IMR-90 (cell line): ENCODE results near the gene MYL10. TPM values are rescaled to one million over a fixed set of nuclear protein-coding genes. Genes with fewer than 3 reads are reported as not detected.

Experiments used
- ATAC-seq: fragments of 200-7000 bp; cut with Tn5 transposase; 2 replicates; pipeline ENCODE4 v1.9.1; 2020; ENCODE audit warnings: low read depth, mild to moderate bottlenecking, moderate library complexity
- BruUV-seq: library from RNA; stranded (reverse); fragments of 400-500 nt; replicated peaks from 2 replicates; lab custom pipeline; 2021; lab: Mats Ljungman, UMichigan
- CTCF ChIA-PET: fragments of 300-600 bp; formaldehyde crosslinking; extraction: SDS; loops from one replicate; lab custom pipeline; 2021; ENCODE audit warnings: antibody characterized with exemption; lab: Yijun Ruan, JAX
- POLR2A ChIA-PET: fragments of 300-600 bp; sonication (Branson Sonifier 250); formaldehyde crosslinking; loops from one replicate; lab custom pipeline; 2022; ENCODE audit warnings: antibody characterized with exemption; ENCODE audit not compliant: unreplicated experiment; lab: Charles Lee
- DNase-seq: peaks from one replicate; pipeline ENCODE4 v3.0.0; 2013
- H2AFZ ChIP-seq: replicated peaks from 2 replicates; pipeline ENCODE3; 2013; ENCODE audit warnings: low read length, mild to moderate bottlenecking; ENCODE audit not compliant: poor library complexity
- H2AK5ac ChIP-seq: 2 replicates; pipeline ENCODE4 v1.6.1; 2013; ENCODE audit warnings: low read depth, low read length, inconsistent platforms
- H2AK9ac ChIP-seq: replicated peaks from 2 replicates; pipeline ENCODE3; 2013; ENCODE audit warnings: mild to moderate bottlenecking, low read depth, low read length, moderate library complexity; ENCODE audit not compliant: poor library complexity
- H2BK120ac ChIP-seq: 2 replicates; pipeline ENCODE4 v1.6.1; 2013; ENCODE audit warnings: low read depth, low read length, inconsistent platforms
- H2BK15ac ChIP-seq: 3 replicates; pipeline ENCODE4 v1.6.1; 2013; ENCODE audit warnings: low read depth, low read length, inconsistent platforms
- H2BK20ac ChIP-seq: 2 replicates; pipeline ENCODE4 v1.6.1; 2013; ENCODE audit warnings: low read depth, mild to moderate bottlenecking, inconsistent platforms, low read length, moderate library complexity
- H2BK5ac ChIP-seq: 2 replicates; pipeline ENCODE4 v1.6.1; 2013; ENCODE audit warnings: mild to moderate bottlenecking, low read depth, low read length, inconsistent platforms; ENCODE audit not compliant: poor library complexity, severe bottlenecking
- H3K14ac ChIP-seq: replicated peaks from 2 replicates; pipeline ENCODE4 v1.6.1; 2013; ENCODE audit warnings: low read depth, low read length, inconsistent platforms
- H3K18ac ChIP-seq: 2 replicates; pipeline ENCODE4 v1.6.1; 2013; ENCODE audit warnings: low read depth, low read length, control low read depth
- H3K23ac ChIP-seq: 2 replicates; pipeline ENCODE4 v1.6.1; 2013; ENCODE audit warnings: low read depth, low read length, inconsistent platforms
- H3K27ac ChIP-seq: 2 replicates; pipeline ENCODE4 v1.5.1; 2013; ENCODE audit warnings: mild to moderate bottlenecking, control low read depth, low read length; ENCODE audit not compliant: insufficient read depth
- H3K27me3 ChIP-seq: 2 replicates; pipeline ENCODE4 v1.6.1; 2013; ENCODE audit warnings: low read length; ENCODE audit not compliant: control insufficient read depth, insufficient read depth
- H3K36me3 ChIP-seq: 2 replicates; pipeline ENCODE4 v1.6.1; 2013; ENCODE audit warnings: low read length, mixed read lengths; ENCODE audit not compliant: control insufficient read depth, insufficient read depth
- H3K4ac ChIP-seq: 2 replicates; pipeline ENCODE4 v1.6.1; 2013; ENCODE audit warnings: low read depth, low read length, inconsistent platforms
- H3K4me1 ChIP-seq: 2 replicates; pipeline ENCODE4 v1.6.1; 2013; ENCODE audit warnings: low read length, mixed read lengths; ENCODE audit not compliant: control insufficient read depth, insufficient read depth
- H3K4me2 ChIP-seq: 2 replicates; pipeline ENCODE4 v1.6.1; 2013; ENCODE audit warnings: low read depth, mild to moderate bottlenecking, control low read depth, low read length, moderate library complexity
- H3K4me3 ChIP-seq: 2 replicates; pipeline ENCODE4 v1.5.1; 2013; ENCODE audit warnings: low read depth, mild to moderate bottlenecking, control low read depth, low read length, moderate library complexity; ENCODE audit not compliant: insufficient read depth
- H3K56ac ChIP-seq: 2 replicates; pipeline ENCODE4 v1.6.1; 2013; ENCODE audit warnings: low read length, inconsistent platforms; ENCODE audit not compliant: insufficient read depth; ENCODE audit errors: extremely low read depth
- H3K79me1 ChIP-seq, 2 experiments: 2 replicates each; pipeline ENCODE4 v1.6.1; 2013; ENCODE audit warnings: low read length in 2 of 2, inconsistent platforms in 1 of 2, low read depth in 1 of 2
- H3K9ac ChIP-seq: 2 replicates; pipeline ENCODE4 v1.6.1; 2013; ENCODE audit warnings: low read depth, low read length, control low read depth
- H3K9me1 ChIP-seq: 2 replicates; pipeline ENCODE4 v1.6.1; 2013; ENCODE audit warnings: low read length, inconsistent platforms; ENCODE audit not compliant: insufficient read depth
- H3K9me3 ChIP-seq: 2 replicates; pipeline ENCODE4 v1.6.1; 2013; ENCODE audit warnings: low read length; ENCODE audit not compliant: control insufficient read depth, insufficient read depth
- H4K20me1 ChIP-seq: 2 replicates; pipeline ENCODE4 v1.6.1; 2013; ENCODE audit warnings: low read length, inconsistent platforms; ENCODE audit not compliant: insufficient read depth
- H4K5ac ChIP-seq: 2 replicates; pipeline ENCODE4 v1.6.1; 2013; ENCODE audit warnings: mild to moderate bottlenecking, low read depth, low read length, control low read depth
- H4K8ac ChIP-seq, 2 experiments: 2 replicates each; pipeline ENCODE4 v1.6.1; 2013; ENCODE audit warnings: low read depth in 2 of 2, low read length in 2 of 2, control low read depth in 1 of 2, inconsistent platforms in 1 of 2
- H4K91ac ChIP-seq: 2 replicates; pipeline ENCODE4 v1.6.1; 2013; ENCODE audit warnings: low read depth, low read length, inconsistent platforms; ENCODE audit not compliant: insufficient read depth
- CEBPB ChIP-seq: IDR thresholded peaks from 2 replicates; pipeline ENCODE4 v1.6.1; 2012; ENCODE audit warnings: low read depth, low read length, improper control_type of control experiment
- CHD1 ChIP-seq: IDR thresholded peaks from 2 replicates; pipeline ENCODE4 v1.6.1; 2012; ENCODE audit warnings: low read depth, low read length, improper control_type of control experiment
- CTCF ChIP-seq: conservative IDR thresholded peaks from 2 replicates; pipeline ENCODE4 v1.5.1; 2012; ENCODE audit warnings: mild to moderate bottlenecking, low read depth, low read length, improper control_type of control experiment
- MAFK ChIP-seq: IDR thresholded peaks from 2 replicates; pipeline ENCODE4 v1.6.1; 2012; ENCODE audit warnings: low read depth, low read length, improper control_type of control experiment
- MXI1 ChIP-seq: IDR thresholded peaks from 2 replicates; pipeline ENCODE4 v1.6.1; 2012; ENCODE audit warnings: low read depth, mild to moderate bottlenecking, low read length, moderate library complexity, borderline replicate concordance
- NFE2L2 ChIP-seq: fragments of 150-350 bp; IDR thresholded peaks from 2 replicates; pipeline ENCODE4 v1.6.1; 2016; ENCODE audit warnings: low read depth, mild to moderate bottlenecking, low read length
- RFX5 ChIP-seq: IDR thresholded peaks from 2 replicates; pipeline ENCODE4 v1.8.0; 2012; ENCODE audit warnings: low read depth, mild to moderate bottlenecking, low read length, moderate library complexity
- SMC3 ChIP-seq: fragments of 150-350 bp; IDR thresholded peaks from 2 replicates; pipeline ENCODE4 v1.6.1; 2016; ENCODE audit warnings: low read depth, mild to moderate bottlenecking, antibody characterized with exemption, low read length, moderate library complexity
- WGBS, 2 experiments: methylation state at CpG; one replicate each; pipeline versions ENCODE4 v1.1.5 to v1.1.7; 2013; ENCODE audit warnings: missing lambda C conversion rate in 2 of 2; ENCODE audit not compliant: insufficient read length in 1 of 2; ENCODE audit errors: extremely low coverage in 2 of 2; 5-methylcytosine and 5-hydroxymethylcytosine counted together
- dilution Hi-C: fragments of 300-500 bp; cut with HindIII; formaldehyde crosslinking; loops from one replicate; pipeline ENCODE4 v1.14.3; 2018; ENCODE audit warnings: low sequenced_read_pairs; ENCODE audit not compliant: unreplicated experiment
- in situ Hi-C: fragments of 300-500 bp; cut with MboI; formaldehyde crosslinking; loops from 3 replicates; pipeline ENCODE4 v1.14.3; 2019; ENCODE audit warnings: low sequenced_read_pairs, inconsistent platforms, mixed read lengths
- intact Hi-C: fragments of 100-400 bp; cut with micrococcal nuclease; formaldehyde crosslinking; loops from 2 replicates; pipeline ENCODE4 v1.10.0; 2022
- polyA plus RNA-seq, 3 experiments: library from polyadenylated mRNA; depleted of rRNA; stranded (reverse); fragments of >200 nt; gene quantifications; 2 replicates each; pipeline ENCODE4 v1.2.3, GENCODE V29; 2012; ENCODE audit warnings: low replicate concordance in 1 of 3
- total RNA-seq: library from RNA; depleted of rRNA; stranded (reverse); fragments of >200 nt; gene quantifications from 2 replicates; pipeline ENCODE4 v1.2.3, GENCODE V29; 2012

Gene MYL10
- total and polyA plus RNA-seq, 2 of the 4 experiments (the other 2 are of a cell fraction) = not detected

- 79% methylated on average over 4 of the region's 4 CpGs; no CpG with 5 or more reads in 1 of the 2 experiments for WGBS, 2 experiments
These were observed 11.5 kb downstream of the MYL10 start for GRCh38 chr7:101617451-101618206.

More at GRCh38 chr7:101617451-101618206, 11.5 kb downstream of the MYL10 start:
- no peak overlapping the region for H2BK120ac ChIP-seq
- H2AFZ ChIP-seq = no peak overlapping the region
- H4K91ac ChIP-seq = no peak overlapping the region
- H3K36me3 ChIP-seq = no peaks in the 10 kb centered on the region
- no peak overlapping the region for H2BK5ac ChIP-seq
- H3K56ac ChIP-seq = no peak overlapping the region
- no peak overlapping the region for H4K5ac ChIP-seq
- ATAC-seq (no peak), DNase-seq (no peak)
- H3K4ac ChIP-seq = no peak overlapping the region
- no peak overlapping the region for H3K9ac ChIP-seq
- no peaks in the 10 kb centered on the region for H3K9me3 ChIP-seq
- no peak overlapping the region for H2AK5ac ChIP-seq
- peaks cover 43% of the 10 kb centered on the region for H3K27me3 ChIP-seq
- no peak overlapping the region for H3K4me3 ChIP-seq
- no peaks in the 10 kb centered on the region for H3K9me1 ChIP-seq
- no peak overlapping the region for H3K4me2 ChIP-seq
- H3K27ac ChIP-seq = no peak overlapping the region
- H4K20me1 ChIP-seq = no peaks in the 10 kb centered on the region; the same call in 1 of the 2 replicates
- no peaks in the 10 kb centered on the region for H3K79me1 ChIP-seq
- ChIA-PET CTCF (no interaction called here), POLR2A (no interaction called here)
- H3K18ac ChIP-seq = no peak overlapping the region
- intact Hi-C loops (no loop called here), in situ Hi-C loops (no loop called here), dilution Hi-C loops (no loop called here)
- H4K8ac ChIP-seq = no peak overlapping the region
- H3K23ac ChIP-seq = no peak overlapping the region
- H2BK20ac ChIP-seq = no peak overlapping the region
- no peaks in the 10 kb centered on the region; the same call in 1 of the 2 replicates for H3K4me1 ChIP-seq
- H3K14ac ChIP-seq = no peak overlapping the region
- no peak overlapping the region for H2AK9ac ChIP-seq
- no peak overlapping the region for H2BK15ac ChIP-seq
- no peak for TF ChIP-seq CHD1
- TF ChIP-seq CTCF = no peak
- no peak for TF ChIP-seq MAFK
- no peak for TF ChIP-seq SMC3
- TF ChIP-seq NFE2L2 = no peak
- TF ChIP-seq RFX5 = no peak
- TF ChIP-seq MXI1 = no peak
- no peak for TF ChIP-seq CEBPB
- no TSS peak for BruUV-seq
